Smooth muscle cell (in vitro differentiated cells): ENCODE results near the gene LMTK3. TPM values are rescaled to one million over a fixed set of nuclear protein-coding genes. Genes with fewer than 3 reads are reported as not detected.
"Not testable (repeated sequence)": the region's sequence is repeated elsewhere in the genome, so short reads cannot be mapped to it uniquely, and the experiment has no call there.

ENCODE experiments used
- DNase-seq: peaks from one replicate; lab custom pipeline; 2025; ENCODE audit not compliant: unreplicated experiment; lab: John Stamatoyannopoulos, UW
- H2AFZ ChIP-seq: fragments of 200-600 bp; sonication (generic); 2 replicates; pipeline ENCODE4 v1.6.0; 2016; ENCODE audit warnings: antibody characterized with exemption, low read depth, mild to moderate bottlenecking
- H3F3A ChIP-seq: fragments of 200-600 bp; sonication (generic); 2 replicates; pipeline ENCODE4 v1.6.0; 2017; ENCODE audit warnings: antibody characterized with exemption, low read depth
- H3K27ac ChIP-seq: fragments of 200-600 bp; sonication (generic); 2 replicates; pipeline ENCODE4 v1.5.1; 2016; ENCODE audit warnings: low read depth, mild to moderate bottlenecking
- H3K27me3 ChIP-seq: fragments of 200-600 bp; sonication (generic); 2 replicates; pipeline ENCODE4 v1.6.1; 2016; ENCODE audit warnings: low read depth, mild to moderate bottlenecking
- H3K36me3 ChIP-seq: fragments of 200-600 bp; sonication (generic); 2 replicates; pipeline ENCODE4 v1.5.1; 2016; ENCODE audit warnings: low read depth
- H3K4me1 ChIP-seq: fragments of 200-600 bp; sonication (generic); 2 replicates; pipeline ENCODE4 v1.5.1; 2016; ENCODE audit warnings: low read depth
- H3K4me2 ChIP-seq: fragments of 200-600 bp; sonication (generic); 2 replicates; pipeline ENCODE4 v1.6.0; 2016; ENCODE audit warnings: mild to moderate bottlenecking
- H3K4me3 ChIP-seq: fragments of 200-600 bp; sonication (generic); 2 replicates; pipeline ENCODE4 v1.5.1; 2016; ENCODE audit warnings: mild to moderate bottlenecking
- H3K79me2 ChIP-seq: fragments of 200-600 bp; sonication (generic); 2 replicates; pipeline ENCODE4 v1.6.0; 2016; ENCODE audit warnings: low read depth, mild to moderate bottlenecking
- H3K9ac ChIP-seq: fragments of 200-600 bp; sonication (generic); 2 replicates; pipeline ENCODE4 v1.6.0; 2016; ENCODE audit warnings: low read depth
- H3K9me3 ChIP-seq: fragments of 200-600 bp; sonication (generic); replicated peaks from 2 replicates; pipeline ENCODE4 v1.5.1; 2016; ENCODE audit warnings: low read depth
- H4K20me1 ChIP-seq: fragments of 200-600 bp; sonication (generic); 2 replicates; pipeline ENCODE4 v1.6.0; 2016; ENCODE audit warnings: low read depth
- CTCF ChIP-seq: fragments of 200-600 bp; sonication (generic); IDR thresholded peaks from 2 replicates; pipeline ENCODE4 v1.5.1; 2017; ENCODE audit warnings: borderline replicate concordance, mild to moderate bottlenecking, antibody characterized with exemption; ENCODE audit not compliant: insufficient read depth, poor library complexity, severe bottlenecking
- WGBS: methylation state at CpG from one replicate; pipeline ENCODE4 v1.1.7; 2016; ENCODE audit warnings: low lambda C conversion rate; 5-methylcytosine and 5-hydroxymethylcytosine counted together
- polyA plus RNA-seq: library from polyadenylated mRNA; unstranded; fragments of >200 nt; fragmentation: Nextera tagmentation; extraction: Ambion mirVana; gene quantifications from 2 replicates; pipeline ENCODE4 v1.2.1, GENCODE V29; 2016
- total RNA-seq: library from RNA; depleted of rRNA; stranded (reverse); fragments of >200 nt; gene quantifications from 2 replicates; pipeline ENCODE4 v1.2.3, GENCODE V29; 2014

LMTK3 gene
- total and polyA plus RNA-seq, 2 experiments from 2014 or later, result 0.66 to 3.1 TPM

- Histone ChIP-seq H3F3A (no peaks in the 10 kb centered on the region), H3K36me3 (no peaks in the 10 kb centered on the region), H3K27me3 (no peaks in the 10 kb centered on the region), H3K9ac (no peak overlapping the region), H3K27ac (no peak overlapping the region), H4K20me1 (no peaks in the 10 kb centered on the region), H3K4me2 (peak overlapping the region; percentile 23), H3K9me3 (no peaks in the 10 kb centered on the region), H3K4me3 (no peak overlapping the region), H3K79me2 (no peaks in the 10 kb centered on the region), H3K4me1 (peaks cover 7% of the 10 kb centered on the region), H2AFZ (no peak overlapping the region)
- DNase-seq, result no peak
- TF ChIP-seq CTCF, result no peak
- WGBS, result 87% methylated on average over 6 of the region's 6 CpGs
Observed at GRCh38 chr19:48487544-48487943, 24.1 kb downstream of the LMTK3 start.

- H3K4me1 ChIP-seq, DNase-seq, H2AFZ ChIP-seq, H3K79me2 ChIP-seq, H4K20me1 ChIP-seq, H3K4me3 ChIP-seq, H3K9ac ChIP-seq, H3K4me2 ChIP-seq, H3K36me3 ChIP-seq, H3K27ac ChIP-seq, H3K27me3 ChIP-seq, H3K9me3 ChIP-seq, H3F3A ChIP-seq: not testable (repeated sequence)
- WGBS, result 97% methylated on average over 10 of the region's 10 CpGs
Observed at GRCh38 chr19:48486706-48487105, 24.9 kb downstream of the LMTK3 start.

GRCh38 chr19:48484931-48485612 lies 26.6 kb downstream of the LMTK3 start:
- Histone ChIP-seq H2AFZ (no peak overlapping the region), H3K27ac (no peak overlapping the region), H3K4me3 (no peak overlapping the region), H3K4me2 (no peak overlapping the region), H3K36me3 (no peaks in the 10 kb centered on the region), H3K9me3 (no peaks in the 10 kb centered on the region), H3K9ac (no peak overlapping the region), H3K27me3 (no peaks in the 10 kb centered on the region), H3K79me2 (no peaks in the 10 kb centered on the region), H4K20me1 (peaks cover 6% of the 10 kb centered on the region), H3F3A (peaks cover 4% of the 10 kb centered on the region), H3K4me1 (no peaks in the 10 kb centered on the region)
- WGBS, result 95% methylated on average over 36 of the region's 37 CpGs
- no peak for DNase-seq
- TF ChIP-seq CTCF, result no peak

- WGBS, result 93% methylated on average over 16 of the region's 16 CpGs
- Histone ChIP-seq H3K4me1 (no peaks in the 10 kb centered on the region), H3K4me2 (no peak overlapping the region), H3K9me3 (no peaks in the 10 kb centered on the region), H3K36me3 (no peaks in the 10 kb centered on the region), H3K79me2 (no peaks in the 10 kb centered on the region), H3K27ac (no peak overlapping the region), H3K4me3 (no peak overlapping the region), H4K20me1 (peaks cover 12% of the 10 kb centered on the region), H3K9ac (no peak overlapping the region), H3K27me3 (no peaks in the 10 kb centered on the region), H3F3A (peaks cover 4% of the 10 kb centered on the region), H2AFZ (no peak overlapping the region)
- no peak for TF ChIP-seq CTCF
- no peak for DNase-seq
Observed at GRCh38 chr19:48484247-48484893, 27.3 kb downstream of the LMTK3 start.
